Measurements from ENCODE around the gene ARSB. TPM values are rescaled to one million over a fixed set of nuclear protein-coding genes. Genes with fewer than 3 reads are reported as not detected.

ARSB gene
- total RNA-seq, 2 experiments from 2014 or later, result 7.6 to 8.0 TPM

Other genes starting within 250 kb of the ARSB start
- under 1 TPM; 0.50 to 0.86 TPM for gene DMGDH, start 84.4 kb upstream of the ARSB start, total RNA-seq
- not detected for gene BHMT2, start 84.5 kb upstream of the ARSB start, total RNA-seq
- not detected for gene BHMT, start 126.5 kb upstream of the ARSB start, total RNA-seq

Data from activated CD4-positive, alpha-beta T cell treated with anti-CD3 and anti-CD28 coated beads for 36 hours (primary cell).